Stimulated activated CD4-positive, alpha-beta T cell treated with anti-CD3 and anti-CD28 coated beads, TNF-alpha, amount 100 ng/mL, for 1 hour (primary cell): ENCODE measurements around the gene SHANK3.
"Not testable (repeated sequence)": the region's sequence is repeated elsewhere in the genome, so short reads cannot be mapped to it uniquely, and the experiment has no call there.

Experiments
- DNase-seq, 3 donors: peaks; one replicate each; pipeline ENCODE4 v3.0.0-alpha.2; 2020; ENCODE audit warnings: low read depth in 3 of 3, low spot score in 1 of 3

The SHANK3 gene

GRCh38 chr22:50653256-50653655 lies 19.4 kb upstream of the SHANK3 start:
- DNase-seq: no peak

GRCh38 chr22:50654664-50655063 lies 18.0 kb upstream of the SHANK3 start:
- DNase-seq: not testable (repeated sequence)

- DNase-seq: no peak
These were observed 16.2 kb upstream of the SHANK3 start for GRCh38 chr22:50656122-50657070.

GRCh38 chr22:50657925-50658324 lies 14.7 kb upstream of the SHANK3 start:
- no peak for DNase-seq

GRCh38 chr22:50659711-50660110 lies 12.9 kb upstream of the SHANK3 start:
- DNase-seq: not testable (repeated sequence)

GRCh38 chr22:50660306-50660705 lies 12.3 kb upstream of the SHANK3 start:
- no peak for DNase-seq

GRCh38 chr22:50665212-50665611 lies 7.4 kb upstream of the SHANK3 start:
- DNase-seq: no peak

GRCh38 chr22:50665738-50666137 lies 6.9 kb upstream of the SHANK3 start:
- no peak for DNase-seq

GRCh38 chr22:50670513-50670912 lies 2.1 kb upstream of the SHANK3 start:
- DNase-seq: no peak

GRCh38 chr22:50670914-50671538 lies 1.6 kb upstream of the SHANK3 start:
- no peak for DNase-seq

- DNase-seq: no peak
These were observed 982 bp upstream of the SHANK3 start for GRCh38 chr22:50671641-50672040.

- no peak for DNase-seq
These were observed 582 bp upstream of the SHANK3 start for GRCh38 chr22:50672041-50672440.

- DNase-seq: no peak
These were observed 857 bp downstream of the SHANK3 start for GRCh38 chr22:50673231-50674129.

- no peak for DNase-seq
These were observed 1.5 kb downstream of the SHANK3 start for GRCh38 chr22:50674130-50674500.

GRCh38 chr22:50674606-50675552 lies 2.3 kb downstream of the SHANK3 start:
- no peak for DNase-seq

GRCh38 chr22:50675553-50676179 lies 3.0 kb downstream of the SHANK3 start:
- DNase-seq: no peak

GRCh38 chr22:50676180-50676636 lies 3.6 kb downstream of the SHANK3 start:
- DNase-seq: no peak

- no peak for DNase-seq
These were observed 4.3 kb downstream of the SHANK3 start for GRCh38 chr22:50676661-50677492.
